Measurements from ENCODE around the gene STARD13. TPM values are rescaled to one million over a fixed set of nuclear protein-coding genes. Genes with fewer than 3 reads are reported as not detected.

The STARD13 gene
- total RNA-seq, 1 donor from 2014 or later, result 61.0 TPM

DNA sequence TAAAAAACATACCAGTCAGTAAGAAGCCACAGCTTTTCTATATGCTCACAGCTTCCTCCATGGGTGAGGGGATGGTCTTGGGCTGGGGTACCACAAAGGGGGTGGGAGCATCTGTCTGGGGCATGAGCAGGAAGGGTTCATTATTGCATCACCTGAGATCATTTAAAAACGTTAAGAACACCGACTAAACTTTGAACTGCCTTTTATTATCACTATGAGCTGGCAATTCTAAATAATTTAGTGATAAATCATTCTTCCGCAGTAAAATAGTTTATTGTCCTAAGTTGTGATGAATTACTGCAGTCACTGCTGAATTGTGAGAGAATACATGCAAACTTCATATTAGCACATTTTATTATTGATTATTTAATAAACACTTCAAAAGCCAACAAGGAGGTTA is 197.8 kb downstream of the STARD13 start:
- Histone ChIP-seq H3K4me1 (peaks cover 10% of the 10 kb centered on the region), H3K27ac (no peak overlapping the region), H3K9me3 (no peaks in the 10 kb centered on the region), H3K27me3 (ENCODE audit: low read depth) (no peaks in the 10 kb centered on the region), H3K36me3 (no peaks in the 10 kb centered on the region), H3K4me3 (no peak overlapping the region)
- ATAC-seq (no peak), DNase-seq (no peak)
- TF ChIP-seq, protein P1, sequence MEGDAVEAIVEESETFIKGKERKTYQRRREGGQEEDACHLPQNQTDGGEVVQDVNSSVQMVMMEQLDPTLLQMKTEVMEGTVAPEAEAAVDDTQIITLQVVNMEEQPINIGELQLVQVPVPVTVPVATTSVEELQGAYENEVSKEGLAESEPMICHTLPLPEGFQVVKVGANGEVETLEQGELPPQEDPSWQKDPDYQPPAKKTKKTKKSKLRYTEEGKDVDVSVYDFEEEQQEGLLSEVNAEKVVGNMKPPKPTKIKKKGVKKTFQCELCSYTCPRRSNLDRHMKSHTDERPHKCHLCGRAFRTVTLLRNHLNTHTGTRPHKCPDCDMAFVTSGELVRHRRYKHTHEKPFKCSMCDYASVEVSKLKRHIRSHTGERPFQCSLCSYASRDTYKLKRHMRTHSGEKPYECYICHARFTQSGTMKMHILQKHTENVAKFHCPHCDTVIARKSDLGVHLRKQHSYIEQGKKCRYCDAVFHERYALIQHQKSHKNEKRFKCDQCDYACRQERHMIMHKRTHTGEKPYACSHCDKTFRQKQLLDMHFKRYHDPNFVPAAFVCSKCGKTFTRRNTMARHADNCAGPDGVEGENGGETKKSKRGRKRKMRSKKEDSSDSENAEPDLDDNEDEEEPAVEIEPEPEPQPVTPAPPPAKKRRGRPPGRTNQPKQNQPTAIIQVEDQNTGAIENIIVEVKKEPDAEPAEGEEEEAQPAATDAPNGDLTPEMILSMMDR (IDR thresholded peaks at IDR 0.05), result no peak
- intact Hi-C loops (cut with DNase I), result no loop called here

DNA sequence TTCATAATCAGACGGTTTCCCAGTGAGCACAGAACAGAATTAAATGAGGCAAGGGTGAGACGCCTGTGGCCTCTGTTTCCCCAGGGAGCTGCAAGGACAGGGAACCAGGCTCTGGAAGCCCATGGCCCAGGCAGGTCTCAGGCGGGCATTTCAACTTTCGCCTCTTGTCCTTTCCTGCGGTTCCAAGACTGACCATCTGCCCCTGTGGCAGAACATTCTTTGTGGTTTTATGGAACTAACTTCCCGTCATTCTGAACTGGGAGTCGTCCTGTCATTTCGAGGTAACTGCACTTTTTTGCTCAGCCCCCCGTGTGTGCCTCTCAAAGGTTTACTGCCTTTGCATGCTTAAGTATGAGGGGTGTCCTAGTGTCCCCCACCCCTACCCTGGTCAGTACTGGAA is 198.5 kb downstream of the STARD13 start:
- Histone ChIP-seq H3K4me1 (peaks cover 10% of the 10 kb centered on the region), H3K27me3 (ENCODE audit: low read depth) (no peaks in the 10 kb centered on the region), H3K36me3 (no peaks in the 10 kb centered on the region), H3K4me3 (no peak overlapping the region), H3K27ac (no peak overlapping the region), H3K9me3 (no peaks in the 10 kb centered on the region)
- ATAC-seq (no peak), DNase-seq (no peak)
- TF ChIP-seq, protein P1 (IDR thresholded peaks at IDR 0.05), result no peak
- intact Hi-C loops (cut with DNase I), result no loop called here

DNA sequence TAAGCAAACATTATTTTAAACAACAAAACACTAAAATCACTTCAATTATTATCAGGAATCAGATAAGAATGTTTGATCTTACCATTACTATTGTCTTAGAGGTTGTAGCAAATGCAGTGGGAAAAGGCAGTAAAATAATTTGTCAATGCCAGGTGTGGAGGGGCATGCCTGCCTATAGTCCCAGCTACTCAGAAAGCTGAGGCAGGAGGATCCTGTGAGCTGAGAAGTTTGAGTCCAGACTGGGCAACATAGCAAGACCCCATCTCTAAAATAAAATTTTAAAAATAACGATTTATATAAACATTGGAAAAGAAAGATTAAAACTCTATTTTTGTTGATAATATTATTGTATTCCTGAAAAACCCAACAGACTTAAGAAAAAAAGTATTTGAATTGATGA is 202.5 kb downstream of the STARD13 start:
- Histone ChIP-seq H3K9me3 (no peaks in the 10 kb centered on the region), H3K27ac (no peak overlapping the region), H3K4me3 (no peak overlapping the region), H3K36me3 (no peaks in the 10 kb centered on the region), H3K27me3 (ENCODE audit: low read depth) (no peaks in the 10 kb centered on the region), H3K4me1 (peaks cover 3% of the 10 kb centered on the region)
- DNase-seq (no peak), ATAC-seq (no peak)
- TF ChIP-seq, protein P1 (IDR thresholded peaks at IDR 0.05), result no peak
- intact Hi-C loops (cut with DNase I), result no loop called here

DNA sequence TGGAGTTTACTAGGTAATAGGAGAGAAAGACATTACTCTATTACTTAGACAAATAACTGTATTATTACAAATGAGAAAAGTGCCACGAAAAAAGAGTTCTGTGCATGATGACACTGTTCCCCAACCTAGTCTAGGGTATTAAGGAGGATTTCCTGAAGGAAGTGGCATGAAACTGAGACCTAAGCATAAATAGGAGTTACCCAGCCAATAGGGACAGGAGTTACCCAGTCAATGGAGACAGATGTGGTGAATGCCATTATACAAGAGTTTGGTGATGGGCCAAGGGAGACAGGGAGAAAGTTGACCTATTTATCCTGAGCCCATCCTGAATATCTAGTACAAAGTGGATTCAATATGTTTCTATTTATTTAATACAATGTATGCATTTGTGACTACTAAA is 203.9 kb downstream of the STARD13 start:
- no peak overlapping the region for H3K4me3 ChIP-seq
- H3K4me1 ChIP-seq, result peaks cover 3% of the 10 kb centered on the region
- H3K27me3 ChIP-seq (ENCODE audit: low read depth), result no peaks in the 10 kb centered on the region
- ATAC-seq (no peak), DNase-seq (no peak)
- no peaks in the 10 kb centered on the region for H3K36me3 ChIP-seq
- H3K9me3 ChIP-seq, result no peaks in the 10 kb centered on the region
- intact Hi-C loops (cut with DNase I), result no loop called here
- no peak overlapping the region for H3K27ac ChIP-seq
- TF ChIP-seq, protein P1 (IDR thresholded peaks at IDR 0.05), result no peak

DNA sequence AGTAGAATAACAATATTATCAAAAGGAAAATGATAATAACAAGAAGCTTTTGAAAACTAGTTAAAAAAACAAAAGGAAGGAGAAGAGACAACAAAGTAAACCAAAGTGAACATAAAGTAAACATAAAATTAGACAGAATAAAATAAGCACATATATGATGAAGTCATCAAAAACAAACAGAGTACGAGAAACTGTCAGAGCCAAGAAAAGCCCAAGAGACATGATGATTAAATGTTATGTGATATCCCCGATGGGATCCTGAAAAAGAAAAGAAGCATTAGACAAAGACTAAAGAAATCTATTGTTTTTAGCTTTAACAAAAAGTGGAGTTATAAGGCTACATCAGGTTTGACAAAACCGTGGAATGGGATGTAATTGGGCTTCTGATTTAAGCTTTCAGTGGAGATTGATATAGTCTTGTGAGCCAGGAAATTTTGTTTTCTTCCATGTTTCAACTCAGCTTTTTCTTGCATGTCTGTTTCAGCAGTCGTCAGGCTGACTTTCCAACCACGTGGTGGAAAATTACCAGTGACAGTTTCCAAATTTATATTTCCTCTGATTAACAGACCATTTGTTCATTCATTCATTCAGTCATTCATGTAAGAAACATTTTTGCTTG is 204.5 kb downstream of the STARD13 start:
- no peaks in the 10 kb centered on the region for H3K9me3 ChIP-seq
- no peaks in the 10 kb centered on the region for H3K36me3 ChIP-seq
- DNase-seq, result no peak
- no peak overlapping the region for H3K27ac ChIP-seq
- peaks cover 3% of the 10 kb centered on the region for H3K4me1 ChIP-seq
- no peak overlapping the region for H3K4me3 ChIP-seq
- no peaks in the 10 kb centered on the region for H3K27me3 ChIP-seq (ENCODE audit: low read depth)
- TF ChIP-seq, protein P1 (IDR thresholded peaks at IDR 0.05), result no peak
- intact Hi-C loops (cut with DNase I), result no loop called here
- ATAC-seq, result no peak

All from lower lobe of right lung (tissue), 2 donors.